Calu3 (cell line): Measurements from ENCODE around the gene SPTBN4. TPM values are rescaled to one million over a fixed set of nuclear protein-coding genes. Genes with fewer than 3 reads are reported as not detected.

ENCODE experiments used
- BruUV-seq: library from RNA; stranded (reverse); fragments of 400-500 nt; replicated peaks from 2 replicates; lab custom pipeline; 2021; lab: Mats Ljungman, UMichigan
- CTCF ChIA-PET: fragments of 300-600 bp; sonication (Branson Sonifier 250); formaldehyde crosslinking; loops from one replicate; lab custom pipeline; 2022; ENCODE audit warnings: antibody characterized with exemption; lab: Charles Lee
- DNase-seq: peaks from one replicate; pipeline ENCODE4 v3.0.0; 2022
- H3K27ac Mint-ChIP-seq: one replicate; pipeline ENCODE4 v1.8.0; 2022; ENCODE audit warnings: mixed read lengths; ENCODE audit not compliant: unreplicated experiment
- H3K27me3 Mint-ChIP-seq: one replicate; pipeline ENCODE4 v1.8.0; 2022; ENCODE audit warnings: mixed read lengths; ENCODE audit not compliant: unreplicated experiment
- H3K36me3 Mint-ChIP-seq: one replicate; pipeline ENCODE4 v1.8.0; 2022; ENCODE audit warnings: mild to moderate bottlenecking, moderate library complexity, mixed read lengths; ENCODE audit not compliant: insufficient read depth, unreplicated experiment
- H3K4me1 Mint-ChIP-seq: one replicate; pipeline ENCODE4 v1.8.0; 2022; ENCODE audit warnings: mild to moderate bottlenecking, low read depth, mixed read lengths; ENCODE audit not compliant: unreplicated experiment
- H3K4me3 Mint-ChIP-seq: one replicate; pipeline ENCODE4 v1.8.0; 2022; ENCODE audit warnings: mild to moderate bottlenecking, low read depth, moderate library complexity, mixed read lengths; ENCODE audit not compliant: unreplicated experiment
- H3K9me3 Mint-ChIP-seq: one replicate; pipeline ENCODE4 v1.8.0; 2022; ENCODE audit warnings: low read depth, mixed read lengths; ENCODE audit not compliant: unreplicated experiment
- CTCF ChIP-seq: fragments of 200-600 bp; IDR thresholded peaks from one replicate; pipeline ENCODE4 v1.8.0; 2022; ENCODE audit warnings: antibody characterized with exemption; ENCODE audit not compliant: unreplicated experiment
- intact Hi-C: fragments of 100-400 bp; cut with micrococcal nuclease; formaldehyde crosslinking; loops from one replicate; pipeline ENCODE4 v1.10.0; 2022; ENCODE audit not compliant: unreplicated experiment
- total RNA-seq: library from RNA; stranded (reverse); gene quantifications from 2 replicates; pipeline ENCODE4 v1.2.3, GENCODE V29; 2022

SPTBN4 gene
- total RNA-seq, 1 experiment from 2014 or later, result 0.80 TPM

- Mint-ChIP-seq H3K4me3 (no peak overlapping the region), H3K9me3 (no peaks in the 10 kb centered on the region), H3K36me3 (peaks cover 37% of the 10 kb centered on the region), H3K27me3 (no peaks in the 10 kb centered on the region), H3K4me1 (peaks cover 52% of the 10 kb centered on the region), H3K27ac (peak overlapping the region; percentile 36)
- CTCF ChIA-PET, result interaction anchor here (0.6 to 2.1 kb wide), 6 partner anchors 8 to 453 kb away, joined by 3 to 29 read pairs (median 9); partner anchors contain the start of genes BLVRB and SPTBN4
- DNase-seq, result no peak
- BruUV-seq, result no TSS peak
- intact Hi-C loops, result no loop called here
- TF ChIP-seq CTCF, result no peak
These were observed 47.0 kb upstream of the SPTBN4 start for GRCh38 chr19:40419780-40420179.

GRCh38 chr19:40420451-40420765 lies 46.4 kb upstream of the SPTBN4 start:
- Mint-ChIP-seq H3K27ac (peak overlapping the region; percentile 86), H3K4me1 (peaks cover 52% of the 10 kb centered on the region), H3K9me3 (no peaks in the 10 kb centered on the region), H3K36me3 (peaks cover 43% of the 10 kb centered on the region), H3K27me3 (no peaks in the 10 kb centered on the region), H3K4me3 (peak overlapping the region; percentile 77)
- intact Hi-C loops, result no loop called here
- CTCF ChIA-PET, result interaction anchor here (0.6 to 2.1 kb wide), 18 partner anchors 8 to 476 kb away, joined by 3 to 29 read pairs (median 4); partner anchors contain the start of genes BLVRB, C19orf47, PLD3 and SERTAD3
- no peak for TF ChIP-seq CTCF
- BruUV-seq, result no TSS peak
- no peak for DNase-seq

GRCh38 chr19:40420766-40421765 lies 45.7 kb upstream of the SPTBN4 start:
- peak overlapping the region; percentile 77 for H3K4me3 Mint-ChIP-seq
- H3K27me3 Mint-ChIP-seq, result no peaks in the 10 kb centered on the region
- peak; percentile 98 for DNase-seq
- H3K9me3 Mint-ChIP-seq, result no peaks in the 10 kb centered on the region
- CTCF ChIA-PET, result interaction anchor here (0.7 to 2.1 kb wide), 17 partner anchors 9 to 477 kb away, joined by 3 to 29 read pairs (median 4); partner anchors contain the start of genes BLVRB, C19orf47, PLD3 and SERTAD3
- intact Hi-C loops, result no loop called here
- peak overlapping the region; percentile 86 for H3K27ac Mint-ChIP-seq
- BruUV-seq, result TSS peak; percentile 97
- TF ChIP-seq CTCF, result peak; percentile 95
- H3K4me1 Mint-ChIP-seq, result peaks cover 45% of the 10 kb centered on the region
- H3K36me3 Mint-ChIP-seq, result peaks cover 50% of the 10 kb centered on the region

GRCh38 chr19:40421993-40422747 lies 44.6 kb upstream of the SPTBN4 start:
- no peak for DNase-seq
- H3K4me1 Mint-ChIP-seq, result peaks cover 36% of the 10 kb centered on the region
- no peak for TF ChIP-seq CTCF
- H3K27me3 Mint-ChIP-seq, result no peaks in the 10 kb centered on the region
- no peak overlapping the region for H3K4me3 Mint-ChIP-seq
- peaks cover 49% of the 10 kb centered on the region for H3K36me3 Mint-ChIP-seq
- CTCF ChIA-PET, result interaction anchor here (2.1 kb wide), 1 partner anchor 43 kb away, joined by 29 read pairs; the partner anchor contains the start of genes BLVRB and SPTBN4
- intact Hi-C loops, result no loop called here
- no peaks in the 10 kb centered on the region for H3K9me3 Mint-ChIP-seq
- peak overlapping the region; percentile 86 for H3K27ac Mint-ChIP-seq
- BruUV-seq, result no TSS peak
